Activated T-helper 1 cell treated with anti-CD3 and anti-CD28 coated beads, Interleukin-12 subunit alpha, Interleukin-12 subunit beta, Interleukin-2, Interleukin-4 antibody, amounts not matched to agents 30 ng/mL and 10 ng/mL and 1 ng/mL, durations not matched to agents 14 hours and 24 hours and 36 hours (primary cell): ENCODE data around the gene PDGFC. TPM values are rescaled to one million over a fixed set of nuclear protein-coding genes. Genes with fewer than 3 reads are reported as not detected.

Source experiments
- DNase-seq: peaks from one replicate; pipeline ENCODE4 v3.0.0; 2021; ENCODE audit warnings: low spot score
- H3K27ac Mint-ChIP-seq: one replicate; pipeline ENCODE4 v1.8.0; 2021; ENCODE audit warnings: mild to moderate bottlenecking, mixed read lengths
- H3K27me3 Mint-ChIP-seq: one replicate; pipeline ENCODE4 v1.8.0; 2022; ENCODE audit warnings: mild to moderate bottlenecking, moderate library complexity, mixed read lengths; ENCODE audit not compliant: insufficient read depth
- H3K36me3 Mint-ChIP-seq: one replicate; pipeline ENCODE4 v1.8.0; 2021; ENCODE audit warnings: low read depth, mixed read lengths
- H3K4me1 Mint-ChIP-seq: one replicate; pipeline ENCODE4 v1.8.0; 2021; ENCODE audit warnings: low read depth, mixed read lengths
- H3K4me3 Mint-ChIP-seq: one replicate; pipeline ENCODE4 v1.8.0; 2021; ENCODE audit warnings: mild to moderate bottlenecking, moderate library complexity, mixed read lengths
- H3K9me3 Mint-ChIP-seq: one replicate; pipeline ENCODE4 v1.8.0; 2021; ENCODE audit warnings: mixed read lengths
- intact Hi-C: fragments of 100-400 bp; cut with micrococcal nuclease; formaldehyde crosslinking; loops from one replicate; pipeline ENCODE4 v1.15.1; 2024
- total RNA-seq: library from RNA; stranded (reverse); gene quantifications from 2 replicates; pipeline ENCODE4 v1.2.3, GENCODE V29; 2022

The PDGFC gene
- total RNA-seq, 1 donor from 2014 or later, result not detected

GRCh38 chr4:156749426-156750403 lies 221.9 kb downstream of the PDGFC start:
- H3K4me1 Mint-ChIP-seq, result no peaks in the 10 kb centered on the region
- H3K27me3 Mint-ChIP-seq, result no peaks in the 10 kb centered on the region
- H3K36me3 Mint-ChIP-seq, result no peaks in the 10 kb centered on the region
- no peaks in the 10 kb centered on the region for H3K9me3 Mint-ChIP-seq
- no peak overlapping the region for H3K4me3 Mint-ChIP-seq
- DNase-seq, result no peak
- H3K27ac Mint-ChIP-seq, result no peak overlapping the region
- intact Hi-C loops, result no loop called here

GRCh38 chr4:156746111-156746510 lies 225.5 kb downstream of the PDGFC start:
- Mint-ChIP-seq H3K4me1 (no peaks in the 10 kb centered on the region), H3K27me3 (no peaks in the 10 kb centered on the region)

GRCh38 chr4:156738766-156739165 lies 232.8 kb downstream of the PDGFC start:
- H3K4me3 Mint-ChIP-seq, result no peak overlapping the region
- intact Hi-C loops, result no loop called here
- no peaks in the 10 kb centered on the region for H3K4me1 Mint-ChIP-seq
- no peaks in the 10 kb centered on the region for H3K27me3 Mint-ChIP-seq
- no peak overlapping the region for H3K27ac Mint-ChIP-seq
- no peaks in the 10 kb centered on the region for H3K9me3 Mint-ChIP-seq
- DNase-seq, result no peak
- no peaks in the 10 kb centered on the region for H3K36me3 Mint-ChIP-seq

More at GRCh38 chr4:156746111-156746510, 225.5 kb downstream of the PDGFC start:
- Mint-ChIP-seq H3K9me3 (no peaks in the 10 kb centered on the region), H3K4me3 (no peak overlapping the region), H3K27ac (no peak overlapping the region), H3K36me3 (no peaks in the 10 kb centered on the region)
- intact Hi-C loops, result no loop called here
- DNase-seq, result no peak

GRCh38 chr4:156734965-156735895 lies 236.4 kb downstream of the PDGFC start:
- no peaks in the 10 kb centered on the region for H3K27me3 Mint-ChIP-seq
- DNase-seq, result no peak
- H3K4me1 Mint-ChIP-seq, result no peaks in the 10 kb centered on the region
- no peaks in the 10 kb centered on the region for H3K36me3 Mint-ChIP-seq
- no peak overlapping the region for H3K27ac Mint-ChIP-seq
- H3K4me3 Mint-ChIP-seq, result no peak overlapping the region
- H3K9me3 Mint-ChIP-seq, result peaks cover 8% of the 10 kb centered on the region
- intact Hi-C loops, result no loop called here

GRCh38 chr4:156733582-156733981 lies 238.0 kb downstream of the PDGFC start:
- Mint-ChIP-seq H3K9me3 (peaks cover 8% of the 10 kb centered on the region), H3K27me3 (no peaks in the 10 kb centered on the region), H3K4me1 (no peaks in the 10 kb centered on the region), H3K27ac (no peak overlapping the region), H3K36me3 (no peaks in the 10 kb centered on the region), H3K4me3 (no peak overlapping the region)
- intact Hi-C loops, result no loop called here
- DNase-seq, result no peak

- Mint-ChIP-seq H3K4me3 (no peak overlapping the region), H3K36me3 (no peaks in the 10 kb centered on the region), H3K27me3 (no peaks in the 10 kb centered on the region), H3K4me1 (no peaks in the 10 kb centered on the region), H3K9me3 (peaks cover 8% of the 10 kb centered on the region), H3K27ac (no peak overlapping the region)
- intact Hi-C loops, result no loop called here
- DNase-seq, result no peak
Observed at GRCh38 chr4:156732634-156733033, 239.0 kb downstream of the PDGFC start.

GRCh38 chr4:156729416-156729815 lies 242.2 kb downstream of the PDGFC start:
- H3K9me3 Mint-ChIP-seq, result peaks cover 8% of the 10 kb centered on the region
- no peak overlapping the region for H3K4me3 Mint-ChIP-seq
- no peak overlapping the region for H3K27ac Mint-ChIP-seq
- H3K36me3 Mint-ChIP-seq, result no peaks in the 10 kb centered on the region
- no peak for DNase-seq
- intact Hi-C loops, result no loop called here
- no peaks in the 10 kb centered on the region for H3K27me3 Mint-ChIP-seq
- H3K4me1 Mint-ChIP-seq, result no peaks in the 10 kb centered on the region

GRCh38 chr4:156725257-156725656 lies 246.3 kb downstream of the PDGFC start:
- H3K9me3 Mint-ChIP-seq, result no peaks in the 10 kb centered on the region
- no peak for DNase-seq
- no peaks in the 10 kb centered on the region for H3K27me3 Mint-ChIP-seq
- H3K27ac Mint-ChIP-seq, result no peak overlapping the region
- no peaks in the 10 kb centered on the region for H3K36me3 Mint-ChIP-seq
- no peaks in the 10 kb centered on the region for H3K4me1 Mint-ChIP-seq
- intact Hi-C loops, result no loop called here
- no peak overlapping the region for H3K4me3 Mint-ChIP-seq

GRCh38 chr4:156723951-156724668 lies 247.5 kb downstream of the PDGFC start:
- H3K36me3 Mint-ChIP-seq, result no peaks in the 10 kb centered on the region
- no peaks in the 10 kb centered on the region for H3K9me3 Mint-ChIP-seq
- intact Hi-C loops, result no loop called here
- DNase-seq, result no peak
- H3K27ac Mint-ChIP-seq, result no peak overlapping the region
- no peaks in the 10 kb centered on the region for H3K4me1 Mint-ChIP-seq
- H3K27me3 Mint-ChIP-seq, result no peaks in the 10 kb centered on the region
- H3K4me3 Mint-ChIP-seq, result no peak overlapping the region

GRCh38 chr4:156718226-156718625 lies 253.4 kb downstream of the PDGFC start:
- H3K4me3 Mint-ChIP-seq, result no peak overlapping the region
- no peaks in the 10 kb centered on the region for H3K27me3 Mint-ChIP-seq
- no peaks in the 10 kb centered on the region for H3K9me3 Mint-ChIP-seq
- no peaks in the 10 kb centered on the region for H3K4me1 Mint-ChIP-seq
- no peak overlapping the region for H3K27ac Mint-ChIP-seq
- H3K36me3 Mint-ChIP-seq, result no peaks in the 10 kb centered on the region
- intact Hi-C loops, result no loop called here
- DNase-seq, result no peak

- H3K36me3 Mint-ChIP-seq, result no peaks in the 10 kb centered on the region
- H3K27ac Mint-ChIP-seq, result no peak overlapping the region
Observed at GRCh38 chr4:156711193-156711590, 260.4 kb downstream of the PDGFC start.

More at GRCh38 chr4:156711193-156711590, 260.4 kb downstream of the PDGFC start:
- H3K4me3 Mint-ChIP-seq, result no peak overlapping the region
- peaks cover 1% of the 10 kb centered on the region for H3K27me3 Mint-ChIP-seq
- no peak for DNase-seq
- H3K9me3 Mint-ChIP-seq, result no peaks in the 10 kb centered on the region
- intact Hi-C loops, result no loop called here
- no peaks in the 10 kb centered on the region for H3K4me1 Mint-ChIP-seq
